GM15510 (cell line): ENCODE measurements around the gene CFAP92.

Experiments
- POLR2A ChIP-seq: IDR thresholded peaks from 3 replicates; pipeline ENCODE4 v1.6.1; 2011; ENCODE audit warnings: borderline replicate concordance; ENCODE audit not compliant: insufficient read length; ENCODE audit errors: extremely low read depth

The CFAP92 gene

DNA sequence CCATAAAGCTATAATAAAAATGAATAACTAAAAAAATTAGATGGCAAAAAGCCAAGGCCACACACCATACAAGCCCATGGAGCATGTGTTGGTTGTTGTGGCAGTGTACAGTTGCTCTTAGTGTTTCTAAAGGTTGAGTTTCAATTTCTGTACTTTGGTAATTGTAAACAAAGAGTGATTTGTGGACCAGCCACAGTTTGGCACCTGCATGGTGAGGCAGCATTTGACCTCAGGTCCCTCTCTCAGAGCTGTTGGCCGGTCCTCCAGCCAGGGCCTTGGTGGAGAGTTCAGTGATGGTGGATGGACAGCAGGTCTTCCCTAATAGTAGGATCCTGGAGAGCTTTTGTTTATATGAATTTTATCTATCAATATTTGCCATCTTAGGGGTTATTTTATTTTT is 108.9 kb downstream of the CFAP92 start:
- TF ChIP-seq POLR2A = no peak

DNA sequence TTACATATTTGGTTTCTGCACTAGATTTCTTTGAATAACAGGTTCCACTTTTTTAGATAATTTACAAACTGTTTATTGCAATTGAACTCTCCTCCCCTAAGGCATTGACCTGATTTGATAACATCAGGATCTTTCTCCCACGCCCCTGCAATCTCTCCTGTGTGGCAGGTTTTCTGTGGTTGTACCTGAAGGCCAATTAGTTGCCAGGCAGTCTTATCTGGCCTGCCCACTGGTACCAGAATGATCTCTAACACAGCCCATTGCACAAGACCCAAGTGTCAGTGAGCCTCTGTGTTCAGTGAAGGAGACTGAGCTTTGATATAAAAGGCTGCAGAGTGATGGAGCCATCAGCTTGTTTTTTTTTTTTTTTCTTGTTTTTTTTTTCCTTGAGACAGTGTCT is 111.2 kb downstream of the CFAP92 start:
- TF ChIP-seq POLR2A = no peak

DNA sequence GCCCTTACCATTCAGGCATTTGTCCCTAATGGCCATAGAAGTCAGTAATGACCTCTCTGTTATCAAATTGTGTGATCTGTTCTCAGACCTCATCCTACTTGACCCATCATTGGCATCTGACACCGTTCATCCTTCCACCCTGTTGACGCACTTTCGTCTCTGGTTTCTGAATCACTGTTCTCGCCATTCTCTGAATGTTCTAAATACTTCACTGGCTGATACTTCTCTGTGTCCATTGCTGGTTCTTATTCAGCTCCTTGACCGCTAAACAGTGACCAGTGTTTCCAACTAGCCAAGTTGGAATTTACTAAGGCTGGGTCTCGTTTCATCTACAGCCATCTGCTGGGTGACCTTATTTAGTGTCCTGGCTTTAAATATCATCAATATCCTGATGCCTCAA is 112.3 kb downstream of the CFAP92 start:
- no peak for TF ChIP-seq POLR2A

DNA sequence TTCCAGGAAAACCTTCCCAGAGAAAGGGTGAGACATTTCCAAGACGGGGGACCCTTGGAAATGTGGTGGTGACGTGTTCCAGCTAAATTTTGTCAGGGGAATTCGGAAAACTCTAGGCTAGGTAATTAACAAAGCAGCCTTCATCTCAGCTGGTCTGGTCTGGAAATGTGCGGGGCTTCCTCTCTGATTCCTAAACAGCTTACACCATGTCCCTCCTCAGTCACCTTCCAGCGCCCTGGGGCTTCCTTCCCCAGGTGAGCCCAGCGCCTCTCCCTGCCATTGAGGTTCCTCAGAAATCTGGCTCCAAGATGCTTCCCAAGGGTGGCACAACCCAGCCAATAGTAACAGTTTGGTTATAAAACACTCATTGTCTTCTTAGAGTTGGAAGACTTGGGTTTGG is 113.9 kb downstream of the CFAP92 start:
- no peak for TF ChIP-seq POLR2A

DNA sequence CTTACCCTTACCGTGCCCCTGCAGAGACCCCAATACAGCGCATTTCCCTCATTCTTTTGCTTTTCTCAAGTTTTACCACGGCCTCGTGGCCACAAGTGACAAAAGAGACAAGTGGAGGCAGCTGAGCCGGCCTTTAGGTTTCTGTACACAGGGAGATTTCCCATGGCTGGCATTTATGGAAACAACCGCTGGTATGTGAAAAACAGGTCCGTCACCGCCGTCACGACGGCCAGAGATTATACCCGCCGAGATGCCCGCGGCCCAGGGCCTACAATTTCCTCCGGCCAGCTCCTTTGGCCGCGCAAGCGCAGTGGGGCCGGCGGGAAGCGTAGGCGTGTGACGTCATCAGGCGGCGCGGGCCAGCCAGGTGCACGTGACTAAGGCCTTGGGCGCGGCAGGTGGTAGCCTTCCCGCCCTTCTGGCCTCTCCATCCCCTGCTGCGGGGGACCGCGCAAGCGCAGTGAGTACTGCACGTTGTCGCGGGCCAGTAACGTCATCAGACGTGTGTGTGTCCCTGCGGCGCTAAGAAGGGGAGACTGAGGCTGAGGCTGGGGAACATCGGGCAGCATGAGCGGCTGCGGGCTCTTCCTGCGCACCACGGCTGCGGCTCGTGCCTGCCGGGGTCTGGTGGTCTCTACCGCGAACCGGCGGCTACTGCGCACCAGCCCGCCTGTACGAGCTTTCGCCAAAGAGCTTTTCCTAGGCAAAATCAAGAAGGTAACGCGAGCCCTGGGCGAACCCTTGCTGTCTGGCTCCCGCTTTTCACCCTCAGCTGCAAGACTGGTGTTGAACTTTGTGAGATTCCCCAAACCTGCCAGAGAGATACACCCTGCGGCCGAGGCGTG is 114.5 kb downstream of the CFAP92 start, which contains the start of gene ACAD9:
Gene ACAD9 (plus strand): TSS at position 496 of the 845 bp plus-strand sequence. CDS start 72 bp downstream, at position 568.
- peak; percentile 97 for TF ChIP-seq POLR2A

DNA sequence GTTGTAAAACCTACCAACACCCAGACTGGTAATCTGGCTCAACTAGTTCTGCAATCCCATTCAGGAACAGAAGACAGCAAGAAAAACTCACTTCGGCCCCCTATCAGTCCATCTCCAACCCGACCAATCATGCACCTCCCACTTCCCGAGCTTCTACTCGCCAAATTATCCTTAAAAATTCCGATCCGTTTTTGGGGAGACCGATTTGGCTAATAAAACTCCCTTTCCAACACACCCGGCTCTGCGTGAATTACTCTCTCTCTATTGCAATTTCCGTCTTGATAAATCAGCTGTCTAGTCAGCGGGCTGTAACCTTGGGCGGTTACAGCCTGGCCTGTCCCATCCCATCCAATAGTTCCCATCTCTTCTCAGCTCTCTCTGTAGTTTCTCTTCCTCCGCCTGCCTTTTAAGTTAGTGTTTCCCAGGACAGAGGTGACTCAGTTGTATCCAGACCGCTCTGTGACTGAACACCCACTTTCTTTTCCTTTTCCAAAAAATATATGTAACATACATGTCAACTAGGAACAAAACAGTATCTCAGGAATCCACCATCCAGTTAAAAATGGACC is 115.2 kb downstream of the CFAP92 start:
- no peak for TF ChIP-seq POLR2A

DNA sequence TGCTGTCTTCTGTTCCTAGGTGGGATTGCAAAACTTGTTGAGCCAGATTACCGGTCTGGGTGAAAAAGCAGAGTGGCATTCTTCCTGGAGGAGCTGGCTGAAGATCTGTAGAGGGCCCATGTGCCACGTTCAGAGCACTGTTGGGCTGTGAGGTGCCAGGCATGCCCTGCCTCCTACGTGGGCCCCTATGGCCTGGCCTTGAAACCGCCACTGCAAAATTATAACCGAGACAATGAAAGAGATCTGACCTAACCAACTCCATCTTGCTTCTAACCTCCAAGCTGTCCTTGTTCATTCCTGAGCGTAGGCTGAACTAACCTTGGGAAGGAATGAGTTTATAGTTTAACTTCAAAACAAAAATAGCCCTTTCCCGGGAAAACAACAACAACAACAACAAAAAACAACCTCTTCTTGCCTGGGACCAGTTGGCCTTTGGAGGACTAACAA is 115.8 kb downstream of the CFAP92 start:
- no peak for TF ChIP-seq POLR2A

DNA sequence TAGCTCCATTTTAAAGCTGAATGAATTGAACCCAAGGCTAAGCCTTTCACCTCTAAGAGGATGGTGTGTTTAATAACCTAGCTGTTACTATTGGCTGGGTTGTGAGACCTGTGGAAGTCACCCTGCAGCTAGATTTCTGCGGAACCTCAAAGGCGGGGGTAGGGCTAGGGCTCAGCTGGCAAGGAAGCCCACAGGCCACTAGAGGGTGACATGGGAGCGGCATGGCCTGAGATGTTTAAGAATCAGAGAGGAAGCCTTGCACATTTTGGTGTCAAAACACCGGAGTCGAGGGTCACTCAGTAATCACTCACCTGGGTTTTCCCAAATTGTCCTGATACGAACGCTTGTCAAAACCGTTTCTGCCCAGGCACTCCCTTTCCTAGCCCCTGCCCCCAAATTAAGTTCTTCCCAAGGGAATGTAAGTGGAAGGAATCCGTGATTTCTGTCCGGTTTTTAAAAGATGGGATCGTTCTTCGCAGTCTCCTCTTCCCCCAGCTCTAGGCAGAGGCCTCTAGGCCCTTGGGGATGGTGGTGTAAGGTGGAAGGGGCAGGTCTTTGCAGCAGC is 118.2 kb downstream of the CFAP92 start:
- no peak for TF ChIP-seq POLR2A

DNA sequence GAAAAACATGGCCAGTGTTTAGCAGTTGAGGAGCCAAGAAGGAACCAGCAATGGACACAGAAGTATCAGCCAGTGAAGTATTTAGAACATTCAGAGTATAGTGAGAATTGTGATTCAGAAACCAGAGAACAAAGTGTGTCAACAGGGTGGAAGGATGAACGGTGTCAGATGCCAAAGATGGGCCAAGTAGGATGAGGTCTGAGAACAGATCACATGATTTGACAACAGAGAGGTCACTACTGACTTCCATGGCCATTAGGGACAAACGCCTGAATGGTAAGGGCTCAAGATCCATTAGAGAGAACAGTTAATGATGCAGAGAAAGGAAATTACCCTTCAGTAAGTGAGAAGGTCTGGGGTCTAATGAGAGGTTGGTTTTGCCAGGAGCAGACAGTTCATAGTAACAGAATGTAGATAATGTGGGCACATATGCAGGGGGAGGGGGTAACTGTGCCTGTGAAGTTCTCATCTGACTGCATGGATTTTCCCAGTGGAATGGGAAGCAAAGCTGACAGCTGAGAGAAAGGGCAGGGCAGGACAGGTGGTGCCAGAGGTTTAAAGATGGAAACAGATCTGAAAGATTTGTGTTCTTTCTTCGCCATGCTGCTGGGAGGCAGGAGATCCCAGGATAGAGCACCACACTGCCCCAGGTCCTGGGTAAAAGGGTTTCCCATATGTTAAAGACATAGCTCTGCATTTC is 119.2 kb downstream of the CFAP92 start:
- TF ChIP-seq POLR2A = no peak

DNA sequence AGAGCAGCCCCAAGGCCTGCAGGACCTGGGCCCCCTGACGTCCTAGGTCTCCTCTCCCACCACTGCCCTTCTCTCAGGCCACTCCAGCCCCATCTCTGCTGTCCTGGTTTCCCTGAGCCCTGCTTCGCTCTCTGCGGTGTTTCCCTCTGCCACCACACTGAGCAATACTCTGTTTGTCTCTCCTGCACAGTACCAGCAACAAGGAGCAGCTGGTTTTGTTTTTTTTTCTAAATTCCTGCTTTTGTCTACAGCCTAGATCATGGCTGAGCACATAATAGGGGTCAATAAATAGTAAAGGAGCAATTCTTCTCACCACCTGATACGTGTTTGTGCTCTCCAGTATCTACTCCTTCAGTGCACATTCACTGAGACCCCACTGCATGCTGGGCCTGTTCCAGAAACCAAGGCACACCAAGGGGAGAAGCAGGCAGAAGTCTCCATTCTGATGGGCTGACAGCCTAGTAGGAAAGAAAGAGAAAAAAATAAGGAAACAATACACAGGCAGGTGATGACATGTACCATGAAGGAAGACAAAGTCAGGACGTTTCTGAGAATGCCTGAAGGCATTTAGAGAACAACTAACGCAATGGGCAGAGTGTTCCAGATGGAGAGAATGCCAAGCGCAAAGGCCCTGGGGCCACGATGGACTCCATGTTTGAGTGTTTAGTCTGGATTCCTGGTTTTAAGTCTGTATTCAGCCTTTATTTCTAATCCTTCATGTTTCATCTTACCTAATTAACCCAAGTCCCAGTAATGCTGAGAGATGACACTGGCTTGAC is 120.4 kb downstream of the CFAP92 start:
- no peak for TF ChIP-seq POLR2A

DNA sequence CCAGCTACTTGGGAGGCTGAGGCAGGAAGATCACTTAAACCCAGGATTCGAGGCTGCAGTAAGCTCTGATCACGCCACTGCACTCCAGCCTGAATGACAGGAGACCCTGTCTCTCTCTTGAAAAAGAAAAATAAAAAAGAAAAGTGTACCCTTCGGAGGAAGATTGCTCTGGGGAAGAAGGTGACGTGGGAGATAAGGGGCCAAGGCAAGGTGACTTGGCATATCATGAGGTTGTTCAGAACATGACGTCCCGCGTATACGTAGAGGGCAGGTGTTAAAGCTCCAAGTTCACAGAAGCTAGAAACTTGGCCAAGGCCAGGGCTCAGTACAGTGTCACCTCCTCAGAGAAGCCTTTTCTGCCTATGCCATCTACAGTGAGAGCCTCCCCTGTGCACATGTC is 121.1 kb downstream of the CFAP92 start:
- no peak for TF ChIP-seq POLR2A

DNA sequence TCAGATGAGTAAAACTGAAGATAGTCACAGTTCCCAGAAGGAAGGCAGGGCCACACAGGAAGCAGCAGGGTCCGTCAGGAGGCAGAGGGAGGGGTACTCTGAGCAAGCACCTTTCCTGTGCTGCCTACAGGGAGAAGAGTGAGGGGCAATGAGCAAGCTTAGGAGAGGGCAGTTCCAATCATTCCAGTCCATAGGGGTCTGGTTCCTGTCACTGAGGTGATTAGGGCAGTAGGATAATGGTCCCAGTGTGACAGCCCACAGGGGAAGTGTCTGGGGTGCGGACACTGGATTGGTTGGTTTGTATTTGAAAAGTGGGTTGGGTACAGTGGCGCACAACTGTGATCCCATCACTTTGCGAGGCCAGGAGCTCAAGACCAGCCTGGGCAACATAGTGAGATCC is 121.6 kb downstream of the CFAP92 start:
- TF ChIP-seq POLR2A = no peak

DNA sequence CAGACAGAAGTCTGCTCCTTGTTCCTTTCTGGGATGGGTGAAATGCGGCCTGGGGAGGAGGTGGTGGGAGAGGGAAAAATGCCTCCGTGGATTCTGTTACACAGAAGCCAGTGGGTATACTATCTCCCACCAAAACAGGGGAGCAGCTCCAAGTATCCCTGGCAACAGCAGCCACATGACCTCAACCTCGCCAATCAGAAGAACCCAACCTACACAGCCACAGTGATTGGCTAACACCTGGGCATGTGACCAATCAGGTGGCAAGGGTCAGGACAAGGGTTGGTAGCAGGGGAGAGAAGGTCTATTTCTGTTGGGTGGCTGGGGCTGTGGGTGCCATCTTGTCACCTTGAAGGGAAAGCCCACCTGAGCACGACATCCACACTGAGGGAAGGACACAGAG is 123.5 kb downstream of the CFAP92 start:
- no peak for TF ChIP-seq POLR2A
